ENCODE measurements around the gene EPB41L2. TPM values are rescaled to one million over a fixed set of nuclear protein-coding genes. Genes with fewer than 3 reads are reported as not detected.

The EPB41L2 gene
- total RNA-seq, 1 experiment from 2014 or later: 22.5 TPM

GRCh38 chr6:130838250-130838860, 224.7 kb downstream of the EPB41L2 start:
- POLR2A ChIA-PET: no interaction called here
- H3K36me3 Mint-ChIP-seq (ENCODE audit: insufficient read depth, unreplicated experiment): peaks cover 5% of the 10 kb centered on the region
- no peak for TF ChIP-seq CTCF (IDR thresholded peaks at IDR 0.05; ENCODE audit: unreplicated experiment)
- no peaks in the 10 kb centered on the region for H3K27me3 Mint-ChIP-seq (ENCODE audit: insufficient read depth, unreplicated experiment)
- no TSS peak for BruUV-seq (replicated peaks)
- intact Hi-C loops (cut with micrococcal nuclease): no loop called here
- no peak overlapping the region for H3K4me3 Mint-ChIP-seq (ENCODE audit: unreplicated experiment)
- DNase-seq (ENCODE audit: unreplicated experiment): no peak
- H3K27ac Mint-ChIP-seq (ENCODE audit: low read depth, unreplicated experiment): no peak overlapping the region
- CTCF ChIA-PET: interaction anchor here (1.0 kb wide), 2 partner anchors 10 to 544 kb away, joined by 3 read pairs; no protein-coding TSS in a partner anchor
- H3K9me3 Mint-ChIP-seq (ENCODE audit: unreplicated experiment): no peaks in the 10 kb centered on the region
- peaks cover 6% of the 10 kb centered on the region for H3K4me1 Mint-ChIP-seq (ENCODE audit: insufficient read depth, unreplicated experiment)

- H3K27me3 Mint-ChIP-seq (ENCODE audit: insufficient read depth, unreplicated experiment): no peaks in the 10 kb centered on the region
- no peaks in the 10 kb centered on the region for H3K9me3 Mint-ChIP-seq (ENCODE audit: unreplicated experiment)
- no peak for TF ChIP-seq CTCF (IDR thresholded peaks at IDR 0.05; ENCODE audit: unreplicated experiment)
- POLR2A ChIA-PET: no interaction called here
- BruUV-seq (replicated peaks): no TSS peak
- peaks cover 5% of the 10 kb centered on the region for H3K36me3 Mint-ChIP-seq (ENCODE audit: insufficient read depth, unreplicated experiment)
- H3K27ac Mint-ChIP-seq (ENCODE audit: low read depth, unreplicated experiment): no peak overlapping the region
- CTCF ChIA-PET: interaction anchor here (0.9 to 1.0 kb wide), 2 partner anchors 789 to 802 kb away, joined by 3 read pairs; no protein-coding TSS in a partner anchor
- no peak overlapping the region for H3K4me3 Mint-ChIP-seq (ENCODE audit: unreplicated experiment)
- DNase-seq (ENCODE audit: unreplicated experiment): no peak
- intact Hi-C loops (cut with micrococcal nuclease): no loop called here
- H3K4me1 Mint-ChIP-seq (ENCODE audit: insufficient read depth, unreplicated experiment): peaks cover 6% of the 10 kb centered on the region
Measured at GRCh38 chr6:130837067-130837466, 226.0 kb downstream of the EPB41L2 start.

GRCh38 chr6:130836055-130836640, 226.9 kb downstream of the EPB41L2 start:
- no TSS peak for BruUV-seq (replicated peaks)
- Mint-ChIP-seq H3K4me1 (ENCODE audit: insufficient read depth, unreplicated experiment) (peaks cover under 1% of the 10 kb centered on the region), H3K4me3 (ENCODE audit: unreplicated experiment) (no peak overlapping the region), H3K27ac (ENCODE audit: low read depth, unreplicated experiment) (no peak overlapping the region), H3K9me3 (ENCODE audit: unreplicated experiment) (no peaks in the 10 kb centered on the region), H3K27me3 (ENCODE audit: insufficient read depth, unreplicated experiment) (no peaks in the 10 kb centered on the region), H3K36me3 (ENCODE audit: insufficient read depth, unreplicated experiment) (peaks cover 5% of the 10 kb centered on the region)
- TF ChIP-seq CTCF (IDR thresholded peaks at IDR 0.05; ENCODE audit: unreplicated experiment): no peak
- ChIA-PET POLR2A (no interaction called here), CTCF (interaction anchor here (0.6 to 0.9 kb wide), 2 partner anchors 279 to 788 kb away, joined by 3 read pairs; no protein-coding TSS in a partner anchor)
- DNase-seq (ENCODE audit: unreplicated experiment): no peak
- intact Hi-C loops (cut with micrococcal nuclease): no loop called here

- intact Hi-C loops (cut with micrococcal nuclease): no loop called here
- no peak for DNase-seq (ENCODE audit: unreplicated experiment)
- no peaks in the 10 kb centered on the region for H3K4me1 Mint-ChIP-seq (ENCODE audit: insufficient read depth, unreplicated experiment)
- no peak overlapping the region for H3K4me3 Mint-ChIP-seq (ENCODE audit: unreplicated experiment)
- ChIA-PET POLR2A (no interaction called here), CTCF (interaction anchor here (0.5 to 0.8 kb wide), 3 partner anchors 8 to 844 kb away, joined by 3 read pairs; no protein-coding TSS in a partner anchor)
- H3K27me3 Mint-ChIP-seq (ENCODE audit: insufficient read depth, unreplicated experiment): no peaks in the 10 kb centered on the region
- peaks cover 5% of the 10 kb centered on the region for H3K36me3 Mint-ChIP-seq (ENCODE audit: insufficient read depth, unreplicated experiment)
- BruUV-seq (replicated peaks): no TSS peak
- H3K27ac Mint-ChIP-seq (ENCODE audit: low read depth, unreplicated experiment): no peak overlapping the region
- H3K9me3 Mint-ChIP-seq (ENCODE audit: unreplicated experiment): no peaks in the 10 kb centered on the region
- no peak for TF ChIP-seq CTCF (IDR thresholded peaks at IDR 0.05; ENCODE audit: unreplicated experiment)
Measured at GRCh38 chr6:130834482-130835251, 228.4 kb downstream of the EPB41L2 start.
